Neutrophil (primary cell): ENCODE results near the gene STAT5A.

Experiments
- H3K27ac ChIP-seq: fragments of 200-600 bp; sonication (generic); 2 replicates; pipeline ENCODE4 v1.5.1; 2016; ENCODE audit warnings: mild to moderate bottlenecking, moderate library complexity
- H3K27me3 ChIP-seq: fragments of 200-600 bp; sonication (generic); 2 replicates; pipeline ENCODE4 v1.6.0; 2016; ENCODE audit warnings: mild to moderate bottlenecking
- H3K36me3 ChIP-seq: fragments of 200-600 bp; sonication (generic); 2 replicates; pipeline ENCODE4 v1.5.1; 2017
- H3K4me1 ChIP-seq, 2 experiments: fragments of 200-600 bp in 1 of 2; sonication (generic) in 1 of 2; 1 replicate in 1 of 2; 2 replicates in 1 of 2; pipeline versions ENCODE4 v1.5.1 to v1.6.1; 2013 to 2016; ENCODE audit warnings: low read depth in 1 of 2, low read length in 1 of 2, mild to moderate bottlenecking in 1 of 2, moderate library complexity in 1 of 2; ENCODE audit not compliant: control insufficient read depth in 1 of 2, insufficient read depth in 1 of 2
- H3K4me3 ChIP-seq, 2 experiments: fragments of 200-600 bp in 1 of 2; sonication (generic) in 1 of 2; 1 replicate in 1 of 2; 2 replicates in 1 of 2; pipeline ENCODE4 v1.5.1; 2013 to 2016; ENCODE audit warnings: low read depth in 1 of 2, low read length in 1 of 2, mild to moderate bottlenecking in 1 of 2, moderate library complexity in 1 of 2
- H3K9me3 ChIP-seq: fragments of 200-600 bp; sonication (generic); 2 replicates; pipeline ENCODE4 v1.5.1; 2016
- TF ChIP-seq, protein P1 (sequence below): fragments of 200-600 bp; sonication (generic); IDR thresholded peaks from 2 replicates; pipeline ENCODE4 v1.5.1; 2016; ENCODE audit warnings: antibody characterized with exemption

Gene STAT5A

DNA sequence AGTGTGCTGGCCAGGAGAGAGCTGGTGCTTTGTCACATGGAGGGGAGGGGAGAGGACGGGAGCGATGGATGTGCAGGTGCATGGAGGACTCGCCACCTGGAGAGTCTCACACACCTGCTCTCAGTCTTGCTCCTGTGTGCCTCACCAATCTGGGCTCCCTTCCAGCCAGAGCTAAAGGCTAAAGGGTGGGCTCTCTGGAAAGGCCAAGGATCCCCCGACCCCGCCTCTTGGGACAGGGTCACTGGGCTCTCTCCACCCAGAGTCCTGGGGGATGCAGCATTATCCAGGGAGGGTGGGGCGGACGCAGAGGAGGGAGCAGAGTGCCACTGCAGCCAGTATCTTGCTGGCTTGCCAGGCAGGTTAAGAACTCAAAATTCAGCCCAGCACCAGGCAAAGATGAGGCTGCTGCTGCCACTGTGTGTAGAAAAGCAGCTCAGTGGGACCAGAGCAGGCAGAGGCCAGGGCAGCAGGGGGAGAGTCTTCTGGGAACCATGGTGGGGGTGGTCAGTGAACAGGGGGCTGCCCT, 6.7 kb upstream of the STAT5A start:
- Histone ChIP-seq H3K36me3 (no peaks in the 10 kb centered on the region), H3K27ac (no peak overlapping the region), H3K4me3 (no peak overlapping the region), H3K4me1 (peaks cover 18 to 21% of the 10 kb centered on the region in 2 experiments), H3K9me3 (no peaks in the 10 kb centered on the region), H3K27me3 (no peaks in the 10 kb centered on the region)
- TF ChIP-seq, protein P1, sequence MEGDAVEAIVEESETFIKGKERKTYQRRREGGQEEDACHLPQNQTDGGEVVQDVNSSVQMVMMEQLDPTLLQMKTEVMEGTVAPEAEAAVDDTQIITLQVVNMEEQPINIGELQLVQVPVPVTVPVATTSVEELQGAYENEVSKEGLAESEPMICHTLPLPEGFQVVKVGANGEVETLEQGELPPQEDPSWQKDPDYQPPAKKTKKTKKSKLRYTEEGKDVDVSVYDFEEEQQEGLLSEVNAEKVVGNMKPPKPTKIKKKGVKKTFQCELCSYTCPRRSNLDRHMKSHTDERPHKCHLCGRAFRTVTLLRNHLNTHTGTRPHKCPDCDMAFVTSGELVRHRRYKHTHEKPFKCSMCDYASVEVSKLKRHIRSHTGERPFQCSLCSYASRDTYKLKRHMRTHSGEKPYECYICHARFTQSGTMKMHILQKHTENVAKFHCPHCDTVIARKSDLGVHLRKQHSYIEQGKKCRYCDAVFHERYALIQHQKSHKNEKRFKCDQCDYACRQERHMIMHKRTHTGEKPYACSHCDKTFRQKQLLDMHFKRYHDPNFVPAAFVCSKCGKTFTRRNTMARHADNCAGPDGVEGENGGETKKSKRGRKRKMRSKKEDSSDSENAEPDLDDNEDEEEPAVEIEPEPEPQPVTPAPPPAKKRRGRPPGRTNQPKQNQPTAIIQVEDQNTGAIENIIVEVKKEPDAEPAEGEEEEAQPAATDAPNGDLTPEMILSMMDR = no peak

DNA sequence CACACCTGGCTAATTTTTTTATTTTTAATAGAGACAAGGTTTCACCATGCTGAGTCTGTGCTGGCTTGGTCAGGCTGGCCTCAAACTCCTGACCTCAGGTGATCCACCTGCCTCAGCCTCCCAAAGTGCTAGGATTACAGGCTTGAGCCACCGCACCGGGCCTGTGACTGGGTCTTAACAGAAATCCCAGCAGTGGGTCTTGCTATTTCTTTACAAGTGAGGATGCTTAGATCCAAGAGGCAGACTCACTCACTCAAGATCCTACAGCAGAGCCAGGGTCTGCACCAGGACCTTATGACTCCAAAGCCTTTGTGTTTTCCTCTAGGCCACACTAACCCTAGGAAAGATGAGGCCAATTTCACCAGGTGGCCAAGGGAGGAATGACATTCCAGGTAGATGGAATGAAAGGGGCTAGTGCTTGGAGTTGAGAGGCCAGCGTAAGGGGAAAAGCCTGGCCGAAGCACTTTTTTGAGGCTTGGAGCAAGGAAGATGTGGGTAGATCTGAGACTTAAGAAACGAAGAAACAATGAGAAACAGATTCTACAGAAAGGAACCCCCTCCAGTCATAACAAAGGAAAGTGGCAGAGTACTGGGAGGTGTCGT, 5.7 kb upstream of the STAT5A start:
- Histone ChIP-seq H3K4me1 (peaks cover 20 to 22% of the 10 kb centered on the region in 2 experiments), H3K4me3 (no peak overlapping the region), H3K9me3 (no peaks in the 10 kb centered on the region), H3K27me3 (no peaks in the 10 kb centered on the region), H3K36me3 (no peaks in the 10 kb centered on the region), H3K27ac (no peak overlapping the region)
- TF ChIP-seq, protein P1 = no peak

DNA sequence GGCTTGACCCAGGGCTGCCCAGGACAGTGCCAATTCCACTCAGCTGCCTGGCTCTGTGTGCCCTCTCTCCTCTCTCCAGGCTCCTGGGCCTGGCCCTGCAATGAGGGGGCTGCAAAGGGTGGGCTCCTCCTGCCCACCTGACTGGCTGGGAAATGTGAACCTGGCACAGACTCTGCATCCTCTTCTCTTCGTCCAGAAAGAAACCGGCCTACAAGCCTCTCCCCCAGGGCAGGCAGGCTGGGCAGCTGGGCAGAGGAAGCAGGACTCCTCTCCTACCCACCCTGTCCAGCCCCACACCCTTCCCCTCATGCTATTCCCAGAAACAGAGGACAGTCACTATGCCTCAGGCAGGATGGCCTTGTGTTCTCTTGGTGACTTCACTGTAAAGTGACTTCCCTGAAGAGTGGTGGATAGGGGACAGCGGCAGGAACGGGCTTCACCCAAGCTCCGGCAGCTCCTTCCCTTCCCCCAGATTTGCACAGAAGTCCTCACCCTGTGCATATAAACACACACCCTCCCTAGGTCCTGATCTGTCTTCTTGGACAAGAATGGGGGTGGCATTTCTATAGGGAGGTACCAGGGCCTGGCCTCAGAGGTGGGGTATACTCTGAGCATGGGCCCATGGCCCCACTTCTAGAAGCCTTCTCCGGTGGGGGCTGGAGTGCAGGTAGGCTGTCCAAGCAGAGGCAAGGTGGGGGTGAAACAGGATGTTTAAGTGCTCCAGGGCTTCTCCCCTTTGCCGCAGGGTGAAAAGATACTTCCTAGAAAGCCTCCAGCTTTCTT, 4.9 kb upstream of the STAT5A start:
- Histone ChIP-seq H3K36me3 (no peaks in the 10 kb centered on the region), H3K4me3 (no peak overlapping the region), H3K27ac (no peak overlapping the region), H3K27me3 (no peaks in the 10 kb centered on the region), H3K9me3 (no peaks in the 10 kb centered on the region), H3K4me1 (peaks cover 23 to 27% of the 10 kb centered on the region in 2 experiments)
- TF ChIP-seq, protein P1 = no peak

DNA sequence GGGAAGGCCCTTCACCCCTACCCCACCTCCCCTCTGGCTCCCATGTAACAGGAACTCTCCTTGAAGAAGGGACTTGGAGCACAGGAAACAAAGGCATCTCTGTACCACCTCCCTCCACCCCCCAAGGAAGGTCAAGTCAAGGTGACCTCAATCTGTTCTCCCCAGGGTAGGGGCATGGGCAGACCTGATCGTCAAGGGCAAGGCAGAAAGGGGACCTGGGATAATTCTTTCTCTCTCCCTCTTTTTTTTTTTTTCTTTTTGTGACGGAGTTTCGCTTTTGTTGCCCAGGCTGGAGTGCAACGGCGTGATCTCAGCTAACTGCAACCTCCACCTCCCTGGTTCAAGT, 4.3 kb upstream of the STAT5A start:
- peaks cover 26 to 28% of the 10 kb centered on the region in 2 experiments for H3K4me1 ChIP-seq
- TF ChIP-seq, protein P1 = no peak
- H3K4me3 ChIP-seq = no peak overlapping the region
- H3K36me3 ChIP-seq = no peaks in the 10 kb centered on the region
- H3K9me3 ChIP-seq = no peaks in the 10 kb centered on the region
- no peak overlapping the region for H3K27ac ChIP-seq
- H3K27me3 ChIP-seq = no peaks in the 10 kb centered on the region

DNA sequence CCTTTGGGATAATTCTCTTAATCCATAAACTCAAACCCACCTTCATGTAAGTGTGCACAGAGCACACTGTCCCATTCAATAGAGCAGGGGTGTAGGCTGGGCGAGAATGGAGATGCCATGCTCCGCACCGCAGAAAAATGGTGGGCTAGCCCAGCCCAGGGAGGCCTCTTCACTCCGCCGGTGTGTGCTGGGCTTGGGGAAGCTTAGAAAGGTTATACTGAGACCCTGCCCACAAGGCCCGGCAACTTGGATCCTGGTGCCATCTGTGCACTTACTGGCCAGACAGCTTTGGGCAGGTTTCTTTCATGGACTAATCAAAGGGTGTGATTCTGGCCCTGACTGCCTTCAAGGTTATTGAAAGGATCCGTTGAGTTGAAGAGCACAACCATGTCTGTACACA, 3.7 kb upstream of the STAT5A start:
- H3K4me1 ChIP-seq = peaks cover 32 to 34% of the 10 kb centered on the region in 2 experiments
- no peak overlapping the region for H3K4me3 ChIP-seq
- no peaks in the 10 kb centered on the region for H3K27me3 ChIP-seq
- TF ChIP-seq, protein P1 = no peak
- H3K36me3 ChIP-seq = no peaks in the 10 kb centered on the region
- H3K9me3 ChIP-seq = no peaks in the 10 kb centered on the region
- no peak overlapping the region for H3K27ac ChIP-seq
